ENCODE data around the gene CCDC182.

DNA sequence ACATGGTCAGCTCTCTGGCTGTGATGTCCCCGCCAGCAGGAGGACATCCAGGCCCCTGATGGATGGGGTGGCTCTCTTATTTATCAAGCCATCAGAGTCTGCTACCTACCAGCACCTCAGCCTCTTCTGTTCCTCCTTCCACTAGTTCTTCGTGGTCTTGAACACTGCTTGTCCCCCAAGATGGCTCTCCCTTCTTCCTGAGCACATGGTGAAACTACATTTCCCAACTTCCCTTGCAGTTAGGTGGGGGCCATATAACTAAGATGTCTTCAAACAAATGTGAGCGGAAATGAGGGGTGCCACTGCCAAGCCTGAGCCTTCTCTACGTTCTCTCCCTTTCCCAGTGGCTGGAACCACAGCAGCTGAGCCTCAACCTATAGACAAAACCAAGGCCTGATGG is 29.8 kb upstream of the CCDC182 start:
- TF ChIP-seq, protein P1, sequence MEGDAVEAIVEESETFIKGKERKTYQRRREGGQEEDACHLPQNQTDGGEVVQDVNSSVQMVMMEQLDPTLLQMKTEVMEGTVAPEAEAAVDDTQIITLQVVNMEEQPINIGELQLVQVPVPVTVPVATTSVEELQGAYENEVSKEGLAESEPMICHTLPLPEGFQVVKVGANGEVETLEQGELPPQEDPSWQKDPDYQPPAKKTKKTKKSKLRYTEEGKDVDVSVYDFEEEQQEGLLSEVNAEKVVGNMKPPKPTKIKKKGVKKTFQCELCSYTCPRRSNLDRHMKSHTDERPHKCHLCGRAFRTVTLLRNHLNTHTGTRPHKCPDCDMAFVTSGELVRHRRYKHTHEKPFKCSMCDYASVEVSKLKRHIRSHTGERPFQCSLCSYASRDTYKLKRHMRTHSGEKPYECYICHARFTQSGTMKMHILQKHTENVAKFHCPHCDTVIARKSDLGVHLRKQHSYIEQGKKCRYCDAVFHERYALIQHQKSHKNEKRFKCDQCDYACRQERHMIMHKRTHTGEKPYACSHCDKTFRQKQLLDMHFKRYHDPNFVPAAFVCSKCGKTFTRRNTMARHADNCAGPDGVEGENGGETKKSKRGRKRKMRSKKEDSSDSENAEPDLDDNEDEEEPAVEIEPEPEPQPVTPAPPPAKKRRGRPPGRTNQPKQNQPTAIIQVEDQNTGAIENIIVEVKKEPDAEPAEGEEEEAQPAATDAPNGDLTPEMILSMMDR (IDR thresholded peaks at IDR 0.05; ENCODE audit: low read length): no peak
- TF ChIP-seq EZH2 (IDR thresholded peaks at IDR 0.05; ENCODE audit: borderline replicate concordance, low read length): no peak
